GM18498 (cell line): ENCODE measurements around the gene PPP4R2.
A peak's percentile ranks its signal among the peaks of the same experiment; 100 is the strongest.

Experiments used
- ATAC-seq: cut with Tn5 transposase; IDR thresholded peaks from one replicate; pipeline ENCODE4 v1.9.1; 2021; ENCODE audit warnings: mild to moderate bottlenecking, moderate library complexity; ENCODE audit not compliant: unreplicated experiment

The PPP4R2 gene

DNA sequence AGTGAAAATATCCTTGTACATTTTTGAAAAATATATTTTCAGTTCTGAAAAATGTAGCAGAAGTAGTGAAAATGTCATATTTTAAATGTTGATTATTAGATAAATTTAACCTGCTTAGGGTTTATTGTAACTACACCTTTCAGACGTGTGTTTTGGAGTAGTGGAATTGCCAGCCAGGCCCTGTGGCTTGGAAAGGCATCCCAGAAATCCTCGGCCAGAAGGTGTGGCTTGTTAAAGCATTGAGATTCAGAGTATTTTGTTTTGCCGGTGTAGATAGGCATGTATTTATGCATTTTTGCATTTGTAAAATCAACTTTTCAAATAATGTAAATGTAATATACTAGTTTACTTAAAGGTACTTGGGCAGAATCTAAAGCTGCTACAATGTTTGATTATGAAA, 71.8 kb downstream of the PPP4R2 start:
- ATAC-seq: no peak

DNA sequence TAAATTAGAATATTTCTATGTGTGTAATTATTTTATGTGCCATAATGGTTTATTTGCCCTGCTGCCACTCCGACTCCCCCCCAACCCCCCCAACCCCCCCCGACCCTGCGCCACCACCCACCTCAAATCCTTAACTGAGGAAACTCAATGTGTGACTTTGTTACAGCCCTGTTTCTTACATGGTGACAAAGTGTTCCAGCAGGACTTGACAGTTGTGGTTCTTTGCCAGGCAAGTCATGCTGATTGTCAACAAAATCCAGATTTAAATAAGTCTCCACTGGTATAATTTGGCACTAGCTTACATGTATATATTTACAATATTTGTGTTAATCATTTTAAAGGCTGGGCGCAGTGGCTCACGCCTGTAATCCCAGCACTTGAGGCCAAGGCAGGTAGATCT, 72.6 kb downstream of the PPP4R2 start:
- no peak for ATAC-seq

DNA sequence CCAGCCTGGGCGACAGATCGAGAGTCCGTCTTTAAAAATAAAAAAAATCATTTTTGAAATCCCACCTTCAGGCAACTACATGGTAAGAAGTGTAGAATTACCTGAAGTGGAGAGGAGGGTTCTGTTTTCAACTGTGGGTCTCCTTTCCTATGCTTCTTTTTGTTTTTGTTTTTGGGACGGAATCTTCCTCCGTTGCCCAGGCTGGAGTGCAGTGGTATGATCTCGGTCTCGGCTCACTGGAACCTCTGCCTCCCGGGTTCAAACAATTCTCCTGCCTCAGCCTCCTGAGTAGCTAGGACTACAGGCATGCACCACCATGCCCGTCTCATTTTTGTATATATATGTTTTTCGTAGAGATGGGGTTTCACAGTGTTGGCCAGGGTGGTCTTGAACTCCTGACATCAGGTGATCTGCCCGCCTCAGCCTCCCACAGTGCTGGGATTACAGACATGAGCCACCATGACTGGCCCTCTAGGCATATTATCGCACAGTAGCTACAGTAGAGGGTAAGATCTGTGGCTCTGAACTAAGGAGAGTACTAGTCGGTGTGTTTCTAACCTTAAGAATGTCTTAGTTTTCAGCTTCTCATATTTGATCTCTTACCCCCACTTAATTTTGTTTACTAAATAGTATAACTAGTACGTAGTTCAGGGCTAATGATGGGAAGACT, 73.3 kb downstream of the PPP4R2 start:
- ATAC-seq: no peak

DNA sequence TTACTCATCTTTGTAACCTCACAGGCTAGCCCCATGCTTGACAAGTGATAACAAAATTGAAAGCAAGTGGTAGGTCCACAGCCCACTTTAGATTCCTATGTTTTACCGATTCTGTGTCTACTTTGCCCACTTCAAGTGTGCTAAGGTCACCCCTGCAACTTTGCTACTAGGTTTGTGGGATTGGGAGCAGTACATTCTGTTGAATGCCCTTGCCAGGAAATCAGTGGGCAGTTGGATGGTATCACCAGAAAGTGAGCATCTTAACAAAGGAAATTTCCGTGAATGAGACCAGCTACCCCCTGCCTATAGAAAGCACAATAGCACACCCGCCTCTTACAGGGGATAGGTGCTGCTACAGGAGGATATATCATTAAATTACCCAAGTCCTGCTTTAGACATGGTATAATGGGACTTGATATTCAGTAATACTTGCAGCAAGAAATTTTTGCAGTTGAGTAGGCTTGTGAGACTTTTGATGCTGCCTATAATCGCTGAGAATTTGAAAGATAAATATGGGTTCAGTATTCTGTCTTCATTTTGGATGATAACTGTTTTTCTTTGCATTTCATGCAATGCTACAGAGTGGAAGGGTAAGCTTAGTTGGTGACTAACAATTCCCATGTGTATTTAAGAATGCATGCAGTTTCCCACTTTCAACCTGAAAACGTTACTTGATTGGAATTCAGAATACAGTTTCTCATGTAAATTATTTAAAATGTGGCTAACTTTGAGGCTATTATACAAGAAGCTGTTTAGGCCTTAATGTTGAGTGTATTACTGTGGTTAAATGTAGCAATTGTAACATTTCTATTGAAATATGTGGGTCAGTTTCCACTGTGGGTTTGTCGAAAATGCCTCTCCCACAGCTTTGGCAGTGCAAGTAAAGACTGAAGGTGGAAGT, 74.3 kb downstream of the PPP4R2 start:
- ATAC-seq: no peak

DNA sequence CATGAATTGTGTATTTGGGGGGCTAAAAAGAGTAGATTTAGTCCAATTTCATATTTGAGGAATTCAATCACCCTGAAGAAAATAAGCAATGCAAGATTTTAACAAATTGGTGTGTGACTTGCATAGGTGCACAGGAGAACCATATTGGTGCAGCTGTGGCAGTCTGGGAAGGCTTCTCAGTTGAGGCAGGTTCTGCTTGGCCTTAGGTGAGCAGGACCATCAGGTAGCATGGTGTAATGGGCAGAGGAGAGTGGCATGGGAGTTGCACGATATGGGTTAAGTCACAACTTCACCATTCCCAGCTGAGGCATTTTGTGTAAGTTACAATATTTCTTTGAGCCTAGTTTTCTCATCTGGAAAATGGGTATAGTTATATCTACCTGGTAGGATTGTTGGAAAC, 75.3 kb downstream of the PPP4R2 start:
- no peak for ATAC-seq

DNA sequence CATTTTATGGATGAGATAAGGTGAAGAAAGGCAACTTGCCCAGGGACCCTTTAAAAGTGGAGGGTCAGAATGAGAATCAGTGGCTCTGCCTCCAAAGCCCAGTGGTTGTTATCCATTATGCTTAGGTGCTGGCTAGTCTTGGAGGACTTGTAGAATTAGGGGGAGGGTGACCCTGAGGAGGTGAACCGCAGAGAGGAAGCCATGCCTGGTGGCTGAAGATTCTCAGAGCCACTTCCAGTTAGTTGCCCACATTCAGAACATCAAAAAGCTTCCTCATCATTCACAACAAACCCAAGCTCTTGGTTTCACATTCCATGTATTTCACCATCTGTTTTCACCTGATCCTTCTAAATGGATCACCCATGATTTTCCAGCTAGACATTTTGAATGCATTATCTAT, 76.0 kb downstream of the PPP4R2 start:
- no peak for ATAC-seq

DNA sequence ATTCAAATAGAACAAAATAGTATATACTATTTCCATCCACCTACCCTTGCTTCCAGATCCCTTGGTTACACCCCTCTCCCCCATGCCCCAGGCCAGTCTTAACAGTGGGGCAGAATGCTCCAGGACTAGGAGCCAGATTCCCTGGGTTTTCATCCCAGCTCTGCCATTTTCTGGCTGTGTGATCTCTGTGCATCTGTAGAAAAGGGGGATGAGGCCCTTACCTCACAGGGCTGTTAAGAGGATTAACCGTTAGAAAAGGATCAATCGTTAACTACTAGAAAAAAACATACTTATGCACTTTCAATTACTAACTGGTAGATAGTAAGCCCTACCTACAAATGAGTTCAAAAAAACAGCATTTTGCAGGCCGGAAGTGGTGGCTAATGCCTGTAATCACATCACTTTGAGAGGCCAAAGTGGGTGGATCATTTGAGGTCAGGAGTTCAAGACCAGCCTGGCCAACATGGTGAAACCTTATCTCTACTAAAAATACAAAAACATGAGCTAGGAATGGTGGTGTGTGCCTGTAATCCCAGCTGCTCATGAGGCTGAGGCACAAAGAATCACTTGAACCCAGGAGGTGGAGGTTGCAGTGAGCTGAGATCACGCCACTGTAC, 76.6 kb downstream of the PPP4R2 start:
- no peak for ATAC-seq

DNA sequence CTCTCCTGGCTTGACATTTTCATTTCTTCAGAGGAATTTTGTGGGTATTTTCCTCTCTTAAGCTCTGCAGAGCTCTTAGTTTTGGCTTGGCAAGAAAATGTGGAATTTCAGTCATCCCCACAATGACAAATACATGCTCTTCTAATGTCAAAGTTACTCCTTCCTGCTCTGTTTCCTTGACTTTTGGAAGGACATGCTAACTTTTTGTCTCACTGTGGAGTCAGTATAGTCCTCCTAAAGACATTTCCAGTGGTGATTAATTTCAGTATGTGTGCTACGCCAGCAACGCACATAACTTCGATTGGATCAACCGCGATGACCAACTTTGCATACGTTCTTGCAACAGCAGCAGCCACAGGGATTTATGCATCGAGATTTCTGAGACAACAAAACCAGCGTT, 78.2 kb downstream of the PPP4R2 start:
- no peak for ATAC-seq

DNA sequence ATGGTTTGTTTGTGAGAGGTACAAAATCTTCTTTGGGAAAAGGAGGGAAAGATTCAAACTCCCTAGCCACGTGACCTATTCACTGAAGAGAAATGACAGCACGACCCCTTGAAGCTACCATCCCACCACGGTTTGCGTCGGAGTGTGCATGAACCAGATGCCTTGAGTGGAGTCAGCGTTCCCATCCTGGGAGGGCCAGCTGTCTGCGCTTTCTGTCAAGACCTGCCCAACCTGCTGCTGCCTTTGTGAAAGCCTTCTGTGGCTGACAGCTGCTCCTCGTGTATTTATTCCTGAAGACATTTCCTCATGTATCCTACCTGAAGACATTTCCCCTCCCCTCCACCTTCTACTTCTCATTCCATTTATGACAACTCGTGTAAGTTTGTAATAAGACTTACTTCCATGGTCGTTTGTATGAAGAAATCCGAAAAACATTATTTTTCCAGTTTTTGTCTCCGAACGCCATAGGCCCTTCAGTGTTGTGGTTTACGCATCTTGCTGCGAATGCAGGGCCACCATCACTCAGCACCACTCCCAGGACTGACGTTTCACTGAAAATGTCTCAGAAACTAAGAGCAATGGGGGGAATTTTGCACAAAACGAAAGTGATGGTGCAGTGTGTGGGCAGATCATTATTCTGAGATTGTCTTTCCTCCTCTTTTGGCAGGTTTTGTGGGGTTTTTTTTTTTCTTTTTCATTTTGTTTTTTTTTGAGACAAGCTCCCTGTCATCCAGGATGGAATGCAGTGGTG, 83.8 kb downstream of the PPP4R2 start:
- ATAC-seq: no peak

DNA sequence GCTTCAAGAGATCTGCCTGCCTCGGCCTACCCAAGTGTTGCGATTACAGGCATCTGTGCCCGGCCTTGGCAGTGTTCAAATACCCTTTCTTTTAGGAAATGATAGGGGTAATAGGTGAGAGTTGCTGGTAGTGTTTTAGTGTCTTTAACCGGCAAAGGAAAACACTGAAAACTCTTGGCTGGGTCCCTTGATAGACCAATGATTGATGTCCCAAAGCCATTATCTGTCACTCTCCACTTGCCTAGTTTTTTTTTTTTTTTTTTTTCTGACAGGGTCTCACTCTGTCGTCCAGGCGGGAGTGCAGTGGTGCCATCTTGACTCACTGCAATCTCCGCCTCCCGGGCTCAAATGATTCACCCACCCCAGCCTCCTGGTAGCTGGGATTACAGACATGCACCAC, 84.5 kb downstream of the PPP4R2 start:
- no peak for ATAC-seq

DNA sequence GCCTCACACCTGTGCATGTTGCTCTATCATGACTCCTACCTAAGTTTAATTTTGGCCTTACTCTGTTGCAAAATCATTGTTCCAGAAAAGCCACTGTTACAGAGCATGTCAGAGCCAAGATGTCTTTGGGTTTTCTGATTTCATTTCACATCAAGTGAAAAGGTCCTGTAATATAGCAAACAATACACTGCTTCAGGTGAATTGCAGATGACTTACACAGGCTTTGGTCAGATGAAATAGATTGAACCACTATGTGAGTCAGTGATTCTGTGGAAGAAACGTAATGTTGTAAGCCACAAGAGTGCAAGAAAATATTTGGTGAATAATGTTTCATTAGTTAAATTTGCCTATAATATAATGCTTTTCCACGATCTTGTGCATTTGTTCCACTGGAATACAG, 87.6 kb downstream of the PPP4R2 start:
- no peak for ATAC-seq

DNA sequence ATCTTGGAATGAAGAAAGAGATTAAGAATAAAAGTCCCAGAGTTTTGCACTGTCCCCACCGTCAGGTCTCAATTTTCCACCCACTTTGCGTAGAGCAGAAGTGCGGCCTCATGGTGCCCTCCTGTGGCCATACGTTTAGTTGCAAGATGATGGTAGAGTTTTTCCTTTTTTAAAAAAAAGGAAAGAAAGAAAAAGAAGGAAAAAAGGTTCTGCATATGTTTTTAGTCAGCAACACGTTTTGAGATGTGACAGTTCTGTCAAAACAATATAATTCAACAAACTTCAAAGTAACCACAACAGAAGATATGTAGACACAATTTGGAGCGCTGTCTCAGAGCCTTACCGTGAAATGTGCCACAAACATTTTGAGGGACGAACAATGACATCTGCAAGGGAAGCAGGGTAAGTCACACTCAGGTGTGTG, 89.5 kb downstream of the PPP4R2 start:
- no peak for ATAC-seq

DNA sequence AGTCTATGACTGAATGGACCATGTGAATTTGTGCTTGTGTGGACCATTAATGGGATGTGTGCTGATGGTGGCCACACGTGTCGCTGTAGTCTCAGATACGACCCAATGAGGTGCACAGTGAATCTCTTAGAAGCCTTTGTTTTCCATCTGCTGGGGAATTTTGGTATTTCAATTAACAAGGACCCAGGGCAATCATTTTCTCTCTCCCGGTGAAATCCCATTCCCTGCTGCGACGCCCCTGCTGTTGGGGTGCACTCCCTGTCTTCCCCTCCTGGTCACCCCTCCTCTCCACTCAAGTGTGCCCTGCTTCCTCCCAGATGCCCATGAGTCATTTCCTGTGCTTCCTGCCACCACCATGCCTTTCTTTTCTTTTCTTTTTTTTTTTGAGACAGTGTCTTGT, 97.5 kb downstream of the PPP4R2 start:
- ATAC-seq: peak; percentile 59

DNA sequence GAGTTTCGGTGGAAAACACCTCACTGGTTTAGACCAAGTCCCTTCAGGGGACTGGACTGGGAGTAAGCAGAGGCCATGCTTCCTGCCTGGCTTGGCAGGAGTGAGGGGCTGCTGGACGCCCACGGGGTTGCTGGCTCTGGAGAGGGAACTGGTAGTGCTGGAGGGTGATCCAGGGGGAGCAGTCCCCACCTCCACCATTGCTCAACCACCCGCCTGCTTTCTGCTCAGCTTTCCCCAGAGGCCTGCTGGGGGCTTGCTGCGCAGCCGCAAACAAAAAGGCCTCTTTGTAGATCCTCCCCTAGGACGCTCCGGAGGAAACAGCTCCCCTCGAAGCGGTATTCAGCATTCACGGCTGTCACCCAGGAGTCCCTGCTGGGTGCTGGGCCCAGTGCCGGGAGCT, 98.3 kb downstream of the PPP4R2 start:
- no peak for ATAC-seq

DNA sequence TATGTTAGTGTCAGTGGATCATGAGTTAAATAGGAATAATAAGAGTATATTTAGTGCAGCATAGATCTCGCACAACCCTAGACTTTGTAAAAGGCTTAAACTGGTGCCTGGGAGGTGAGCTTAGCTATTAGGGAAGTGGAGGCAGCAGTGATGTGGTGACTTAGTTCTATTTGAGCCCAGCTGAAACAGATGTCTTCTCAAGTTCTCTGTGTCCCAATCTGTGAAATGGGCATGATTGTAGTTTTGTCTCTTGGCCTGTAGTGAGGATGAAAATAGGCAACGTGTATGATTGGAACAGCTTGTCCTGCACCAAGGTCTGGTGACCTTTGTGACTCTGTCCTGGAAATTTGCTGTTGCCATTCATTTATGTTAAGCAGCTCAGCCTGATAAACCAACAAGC, 99.6 kb downstream of the PPP4R2 start:
- no peak for ATAC-seq

DNA sequence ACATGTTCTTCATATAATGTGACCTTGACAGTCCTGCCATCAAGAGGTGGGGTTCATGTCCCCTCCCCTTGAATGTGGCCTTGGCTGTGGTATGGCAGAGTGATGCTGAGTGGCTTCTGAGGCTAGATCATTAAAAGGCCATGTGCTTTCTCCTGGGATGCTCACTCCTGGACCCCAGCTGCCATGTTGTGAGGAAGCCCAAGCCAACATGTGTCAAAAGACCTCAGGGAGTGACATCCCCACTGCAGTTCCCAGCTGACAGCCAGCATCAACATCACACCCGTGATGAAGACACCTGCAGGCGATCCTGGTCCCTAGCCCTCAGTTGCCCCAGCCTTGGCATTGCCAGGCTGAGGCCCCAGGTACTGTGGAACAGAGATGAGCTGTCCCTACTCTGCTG, 101.4 kb downstream of the PPP4R2 start:
- ATAC-seq: no peak

DNA sequence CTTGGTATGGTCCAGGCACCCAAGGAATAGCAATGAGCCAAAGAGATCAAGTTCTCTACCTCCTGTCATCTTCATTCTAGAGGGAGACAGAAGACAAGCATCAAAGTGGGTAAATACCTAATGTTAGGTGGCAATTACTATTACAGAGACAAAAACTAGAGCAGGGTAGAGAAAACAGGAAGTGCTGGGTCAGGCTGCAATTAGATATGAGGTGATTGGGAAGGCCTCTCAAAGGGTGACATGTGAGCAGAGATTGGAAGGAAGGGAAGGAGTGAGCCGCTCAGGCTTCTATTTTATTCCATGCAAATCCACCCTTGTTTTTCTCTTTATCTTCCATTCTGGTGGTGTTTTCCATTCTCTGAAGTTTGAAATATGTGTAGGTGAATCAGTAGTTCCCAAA, 102.3 kb downstream of the PPP4R2 start:
- no peak for ATAC-seq

DNA sequence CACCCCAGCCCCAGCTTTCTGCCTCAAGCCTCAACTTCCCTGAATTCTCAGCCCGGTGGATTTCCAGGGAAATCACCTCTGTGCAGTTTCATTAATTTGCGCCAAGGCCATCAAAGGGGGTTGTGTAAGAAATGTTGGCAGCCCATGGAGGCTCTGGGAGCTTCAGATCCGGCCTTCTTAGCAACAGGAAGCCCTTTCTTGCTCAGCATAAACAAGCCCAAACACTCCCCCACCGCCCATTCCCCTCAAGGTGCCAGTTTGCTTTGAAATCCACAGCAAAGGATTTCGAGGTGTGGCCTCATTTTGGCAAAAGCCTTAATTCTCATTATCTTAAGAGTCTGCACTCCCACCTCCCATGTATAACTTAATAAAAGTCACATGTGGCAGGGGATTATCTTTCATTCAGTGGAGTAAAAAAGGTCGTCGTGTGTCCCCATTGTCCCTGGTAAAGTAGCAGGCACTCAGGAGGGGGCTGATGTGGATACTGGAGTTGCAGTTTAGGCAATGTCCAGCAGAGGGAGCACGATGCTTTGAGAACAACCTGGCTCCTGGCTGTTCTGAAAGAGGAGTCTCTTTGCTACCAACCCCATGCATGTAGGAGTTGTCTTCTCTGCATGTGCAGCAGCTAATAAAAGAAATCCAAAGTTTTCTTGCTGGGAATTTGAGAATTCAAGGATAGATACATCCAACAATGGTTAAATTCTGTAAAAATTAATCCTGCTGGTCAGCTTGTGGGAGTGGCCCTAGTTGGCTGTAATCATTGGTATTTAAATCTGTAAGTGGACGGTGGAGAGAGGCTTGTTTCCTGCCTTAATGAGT, 104.3 kb downstream of the PPP4R2 start:
- peak; percentile 91 for ATAC-seq

DNA sequence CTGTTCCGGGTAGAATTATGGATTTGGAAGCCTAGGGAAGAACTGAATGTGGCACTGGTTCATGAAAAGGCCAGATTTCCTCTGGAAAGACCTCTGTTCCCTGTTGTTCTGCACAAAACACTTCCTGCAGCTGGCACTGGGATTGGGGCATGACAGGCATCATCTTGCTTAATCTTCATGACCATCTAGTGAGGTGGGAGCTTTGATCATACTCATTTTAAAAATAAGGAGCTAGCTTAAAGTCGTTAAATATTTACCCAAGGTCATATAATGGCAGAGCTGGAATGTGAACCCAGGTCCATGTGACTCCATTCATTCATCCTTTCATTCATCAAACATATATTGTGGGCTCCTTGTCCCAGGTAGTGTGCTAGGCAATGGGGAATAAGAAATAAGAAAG, 105.3 kb downstream of the PPP4R2 start:
- ATAC-seq: no peak

DNA sequence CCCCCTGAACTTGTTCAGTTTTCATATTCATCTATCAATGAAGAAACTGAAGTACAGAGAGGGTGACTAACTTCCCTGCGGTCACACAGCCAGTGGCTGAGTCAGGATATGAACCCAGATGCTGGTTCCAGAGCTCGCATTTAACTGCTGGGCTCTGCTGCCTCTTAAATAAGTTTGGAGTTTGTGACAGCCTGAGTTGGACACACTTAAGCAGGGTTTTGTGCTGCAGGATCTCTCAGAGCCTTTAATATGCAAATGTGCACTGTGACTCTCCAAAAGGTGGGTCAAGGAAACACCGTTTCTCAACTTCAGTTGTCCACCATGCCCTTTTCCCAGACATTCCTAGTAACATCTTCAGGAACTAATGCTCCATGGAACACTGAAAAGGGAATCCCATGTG, 110.6 kb downstream of the PPP4R2 start:
- no peak for ATAC-seq
